OCI-LY7 (cell line): ENCODE measurements around the gene RAX2. TPM values are rescaled to one million over a fixed set of nuclear protein-coding genes. Genes with fewer than 3 reads are reported as not detected.
A peak's percentile ranks its signal among the peaks of the same experiment; 100 is the strongest.

Source experiments
- BruUV-seq: library from RNA; stranded (reverse); fragments of 400-500 nt; replicated peaks from 2 replicates; lab custom pipeline; 2021; lab: Mats Ljungman, UMichigan
- CTCF ChIA-PET: fragments of 300-600 bp; sonication (Branson Sonifier 250); formaldehyde crosslinking; loops from one replicate; lab custom pipeline; 2022; ENCODE audit warnings: antibody characterized with exemption; ENCODE audit not compliant: unreplicated experiment; lab: Charles Lee
- POLR2A ChIA-PET: fragments of 300-600 bp; sonication (Branson Sonifier 250); formaldehyde crosslinking; loops from one replicate; lab custom pipeline; 2022; ENCODE audit warnings: antibody characterized with exemption; lab: Charles Lee
- DNase-seq: peaks from one replicate; pipeline ENCODE4 v3.0.0-alpha.2; 2015; ENCODE audit warnings: low spot score
- H2AFZ ChIP-seq: fragments of 200-600 bp; sonication (generic), shearing (Covaris generic); 2 replicates; pipeline ENCODE4 v1.6.1; 2014; ENCODE audit warnings: mild to moderate bottlenecking, antibody characterized with exemption, low read length, moderate library complexity
- H3K27ac ChIP-seq: fragments of 200-600 bp; sonication (generic); 2 replicates; pipeline ENCODE4 v1.5.1; 2014; ENCODE audit warnings: mixed run types, low read depth, mild to moderate bottlenecking, moderate library complexity, low read length, inconsistent platforms; ENCODE audit not compliant: poor library complexity, severe bottlenecking
- H3K36me3 ChIP-seq: fragments of 200-600 bp; sonication (generic); 2 replicates; pipeline ENCODE4 v1.6.1; 2014; ENCODE audit warnings: mild to moderate bottlenecking, antibody characterized with exemption, low read length, moderate library complexity, mixed read lengths; ENCODE audit not compliant: insufficient read depth
- H3K4me1 ChIP-seq: fragments of 200-600 bp; sonication (generic); 2 replicates; pipeline ENCODE4 v1.5.1; 2014; ENCODE audit warnings: mild to moderate bottlenecking, low read length; ENCODE audit not compliant: insufficient read depth, poor library complexity, severe bottlenecking
- H3K4me2 ChIP-seq: fragments of 200-600 bp; sonication (generic); 2 replicates; pipeline ENCODE4 v1.6.1; 2014; ENCODE audit warnings: mild to moderate bottlenecking, low read length
- H3K4me3 ChIP-seq: fragments of 200-600 bp; sonication (generic); 2 replicates; pipeline ENCODE4 v1.5.1; 2014; ENCODE audit warnings: mild to moderate bottlenecking, low read depth, low read length; ENCODE audit not compliant: poor library complexity, severe bottlenecking
- H3K79me2 ChIP-seq: fragments of 200-600 bp; sonication (generic); 2 replicates; pipeline ENCODE4 v1.6.1; 2016; ENCODE audit warnings: low read depth, mild to moderate bottlenecking, low read length, moderate library complexity, mixed read lengths; ENCODE audit not compliant: insufficient read depth
- H3K9me2 ChIP-seq: fragments of 200-600 bp; sonication (generic); 2 replicates; pipeline ENCODE4 v1.6.1; 2016; ENCODE audit warnings: mild to moderate bottlenecking, low read length, mixed read lengths; ENCODE audit not compliant: insufficient read depth
- H3K9me3 ChIP-seq: fragments of 200-600 bp; sonication (generic); 2 replicates; pipeline ENCODE4 v1.6.1; 2014; ENCODE audit warnings: mild to moderate bottlenecking, mixed run types, low read length, mixed read lengths
- H4K20me1 ChIP-seq: fragments of 200-600 bp; sonication (generic); 2 replicates; pipeline ENCODE4 v1.6.1; 2014; ENCODE audit warnings: mild to moderate bottlenecking, antibody characterized with exemption, low read length, moderate library complexity, mixed read lengths; ENCODE audit not compliant: insufficient read depth
- EZH2phosphoT487 ChIP-seq: fragments of 200-600 bp; sonication (generic); IDR thresholded peaks from 2 replicates; pipeline ENCODE4 v1.6.1; 2018; ENCODE audit warnings: low read depth, borderline replicate concordance, mild to moderate bottlenecking, mixed run types, antibody characterized with exemption, low read length, moderate library complexity, mixed read lengths
- intact Hi-C: fragments of 100-400 bp; cut with micrococcal nuclease; formaldehyde crosslinking; loops from one replicate; pipeline ENCODE4 v1.10.0; 2022; ENCODE audit not compliant: unreplicated experiment
- total RNA-seq, 2 experiments: library from RNA; depleted of rRNA in 1 of 2; stranded (reverse); fragments of >200 nt in 1 of 2; shearing (Covaris generic) in 1 of 2; gene quantifications; 2 replicates each; pipeline ENCODE4 v1.2.3, GENCODE V29; 2014 to 2022
- TF ChIP-seq, protein P1 (sequence below): fragments of 200-600 bp; sonication (generic); conservative IDR thresholded peaks from 2 replicates; pipeline ENCODE4 v1.5.1; 2014; ENCODE audit warnings: mild to moderate bottlenecking, antibody characterized with exemption, low read length, moderate library complexity, mixed read lengths

The RAX2 gene
- total RNA-seq, 2 experiments from 2014 or later, result not detected

DNA sequence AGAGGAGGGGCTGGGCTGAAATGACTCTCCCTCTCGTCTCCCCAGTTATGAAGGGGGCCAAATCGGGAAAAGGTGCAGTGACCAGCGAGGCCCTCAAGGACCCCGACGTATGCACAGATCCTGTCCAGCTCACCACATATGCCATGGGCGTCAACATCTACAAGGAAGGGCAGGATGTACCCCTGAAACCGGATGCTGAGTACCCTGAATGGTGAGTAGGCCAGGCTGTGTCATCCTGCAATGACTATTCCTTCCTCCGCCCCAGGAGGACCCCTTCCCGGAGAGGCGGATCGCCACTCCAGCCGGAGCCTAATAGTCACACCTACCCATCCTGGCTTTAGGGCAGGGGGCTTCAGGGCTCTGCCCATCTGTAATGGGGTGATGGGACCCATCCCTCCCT is 6.9 kb downstream of the RAX2 start:
- no peak overlapping the region for H3K27ac ChIP-seq
- TF ChIP-seq EZH2phosphoT487, result no peak
- TF ChIP-seq, protein P1, sequence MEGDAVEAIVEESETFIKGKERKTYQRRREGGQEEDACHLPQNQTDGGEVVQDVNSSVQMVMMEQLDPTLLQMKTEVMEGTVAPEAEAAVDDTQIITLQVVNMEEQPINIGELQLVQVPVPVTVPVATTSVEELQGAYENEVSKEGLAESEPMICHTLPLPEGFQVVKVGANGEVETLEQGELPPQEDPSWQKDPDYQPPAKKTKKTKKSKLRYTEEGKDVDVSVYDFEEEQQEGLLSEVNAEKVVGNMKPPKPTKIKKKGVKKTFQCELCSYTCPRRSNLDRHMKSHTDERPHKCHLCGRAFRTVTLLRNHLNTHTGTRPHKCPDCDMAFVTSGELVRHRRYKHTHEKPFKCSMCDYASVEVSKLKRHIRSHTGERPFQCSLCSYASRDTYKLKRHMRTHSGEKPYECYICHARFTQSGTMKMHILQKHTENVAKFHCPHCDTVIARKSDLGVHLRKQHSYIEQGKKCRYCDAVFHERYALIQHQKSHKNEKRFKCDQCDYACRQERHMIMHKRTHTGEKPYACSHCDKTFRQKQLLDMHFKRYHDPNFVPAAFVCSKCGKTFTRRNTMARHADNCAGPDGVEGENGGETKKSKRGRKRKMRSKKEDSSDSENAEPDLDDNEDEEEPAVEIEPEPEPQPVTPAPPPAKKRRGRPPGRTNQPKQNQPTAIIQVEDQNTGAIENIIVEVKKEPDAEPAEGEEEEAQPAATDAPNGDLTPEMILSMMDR, result no peak
- no peaks in the 10 kb centered on the region for H3K9me2 ChIP-seq
- H3K4me3 ChIP-seq, result no peak overlapping the region
- peaks cover 15% of the 10 kb centered on the region for H3K79me2 ChIP-seq
- POLR2A ChIA-PET, result no interaction called here
- no peak for DNase-seq
- no peak overlapping the region for H2AFZ ChIP-seq
- BruUV-seq, result no TSS peak
- H4K20me1 ChIP-seq, result no peaks in the 10 kb centered on the region
- intact Hi-C loops, result no loop called here
- CTCF ChIA-PET, result no interaction called here
- H3K4me1 ChIP-seq, result peaks cover 9% of the 10 kb centered on the region
- H3K9me3 ChIP-seq, result no peaks in the 10 kb centered on the region
- no peak overlapping the region for H3K4me2 ChIP-seq
- peaks cover 22% of the 10 kb centered on the region for H3K36me3 ChIP-seq

DNA sequence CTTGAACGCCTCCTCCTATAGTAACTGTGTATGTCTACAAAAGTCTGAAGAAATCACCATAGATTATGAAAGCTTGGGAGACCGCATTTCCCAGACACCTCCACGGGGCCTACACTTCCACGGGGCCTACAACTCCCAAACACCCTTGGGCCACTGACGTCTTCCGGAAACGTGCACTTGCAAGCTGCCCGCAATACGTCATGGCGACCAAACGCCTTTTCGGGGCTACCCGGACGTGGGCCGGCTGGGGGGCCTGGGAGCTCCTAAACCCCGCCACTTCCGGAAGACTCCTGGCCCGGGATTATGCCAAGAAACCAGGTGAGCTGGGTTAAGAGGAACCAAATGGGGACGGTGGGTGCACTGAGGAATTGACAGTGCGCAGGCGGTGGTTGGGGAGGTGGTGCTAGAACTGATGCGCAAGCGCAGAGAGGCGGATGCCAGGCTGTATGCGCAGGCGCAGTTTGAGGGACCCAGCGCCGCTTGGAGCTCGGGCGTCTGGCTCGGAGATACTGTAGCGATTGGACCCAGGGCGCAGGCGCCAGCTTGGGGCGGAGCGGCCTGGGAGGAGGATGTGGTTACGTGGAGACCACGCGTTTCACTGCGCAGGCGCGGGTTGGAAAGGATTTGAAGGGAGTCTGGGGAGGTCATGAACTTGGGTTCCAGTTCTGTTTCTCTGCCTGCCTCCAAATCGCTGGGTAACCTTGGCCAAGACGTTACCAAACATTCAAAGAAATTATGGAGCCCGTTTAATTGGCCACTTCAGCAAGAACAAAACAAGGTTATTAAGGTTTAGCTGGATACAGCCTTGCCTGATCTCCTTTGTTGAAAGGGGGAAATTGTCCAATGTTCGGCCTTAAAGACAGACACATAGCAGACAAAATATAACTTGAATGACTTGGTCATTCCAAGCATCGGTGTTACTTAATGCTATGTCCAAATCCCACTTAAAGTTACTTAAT is 9.2 kb downstream of the RAX2 start, which contains the start of gene MRPL54:
MRPL54 (plus strand) TSS at position 182 of the 959 bp plus-strand sequence; CDS start at position 201, 19 bp downstream.
- Histone ChIP-seq H3K36me3 (peaks cover 37% of the 10 kb centered on the region), H4K20me1 (no peaks in the 10 kb centered on the region), H3K4me1 (peaks cover 9% of the 10 kb centered on the region), H3K9me2 (no peaks in the 10 kb centered on the region), H2AFZ (peak within 1 kb of the TSS; percentile 71), H3K79me2 (peaks cover 15% of the 10 kb centered on the region), H3K4me2 (peak within 1 kb of the TSS; percentile 89), H3K9me3 (no peaks in the 10 kb centered on the region), H3K4me3 (peak within 1 kb of the TSS; percentile 77), H3K27ac (peak within 1 kb of the TSS; percentile 83)
- BruUV-seq, result TSS peak; percentile 97
- intact Hi-C loops, result loop anchor here (5.0 kb wide), 2 partner anchors 50 to 135 kb away; partner anchors contain the start of gene CACTIN
- CTCF ChIA-PET, result interaction anchor here (0.5 kb wide), 1 partner anchor 296 kb away, joined by 3 read pairs; no protein-coding TSS in a partner anchor
- DNase-seq, result peak; percentile 99
- TF ChIP-seq, protein P1, result no peak
- POLR2A ChIA-PET, result interaction anchor here (0.5 to 1.2 kb wide), 8 partner anchors 22 to 1437 kb away, joined by 3 to 6 read pairs (median 4); partner anchors contain the start of gene EEF2
